ENCODE results near the gene OR2V1. TPM values are rescaled to one million over a fixed set of nuclear protein-coding genes. Genes with fewer than 3 reads are reported as not detected.

OR2V1 gene
- total RNA-seq, 1 donor from 2014 or later = not detected

- DNase-seq (no peak), ATAC-seq (no peak)
- no peak for TF ChIP-seq CTCF (IDR thresholded peaks at IDR 0.05)
- intact Hi-C loops (cut with DNase I) = no loop called here
- Histone ChIP-seq H3K4me3 (no peak overlapping the region), H3K36me3 (no peaks in the 10 kb centered on the region), H3K27me3 (peaks cover 24% of the 10 kb centered on the region), H3K27ac (no peak overlapping the region), H3K9me3 (no peaks in the 10 kb centered on the region), H3K4me1 (no peaks in the 10 kb centered on the region)
Observed at GRCh38 chr5:181127456-181127855, 3.5 kb downstream of the OR2V1 start.

- H3K27ac ChIP-seq = no peak overlapping the region
- DNase-seq (peak; percentile 38), ATAC-seq (no peak)
- H3K9me3 ChIP-seq = no peaks in the 10 kb centered on the region
- peaks cover 25% of the 10 kb centered on the region for H3K27me3 ChIP-seq
- H3K36me3 ChIP-seq = no peaks in the 10 kb centered on the region
- no peak overlapping the region for H3K4me3 ChIP-seq
- intact Hi-C loops (cut with DNase I) = no loop called here
- H3K4me1 ChIP-seq = no peaks in the 10 kb centered on the region
- no peak for TF ChIP-seq CTCF (IDR thresholded peaks at IDR 0.05)
Observed at GRCh38 chr5:181126841-181127240, 4.1 kb downstream of the OR2V1 start.

- Histone ChIP-seq H3K27ac (no peak overlapping the region), H3K9me3 (no peaks in the 10 kb centered on the region), H3K27me3 (peaks cover 25% of the 10 kb centered on the region), H3K36me3 (no peaks in the 10 kb centered on the region), H3K4me3 (no peak overlapping the region), H3K4me1 (no peaks in the 10 kb centered on the region)
- intact Hi-C loops (cut with DNase I) = no loop called here
- no peak for TF ChIP-seq CTCF (IDR thresholded peaks at IDR 0.05)
- ATAC-seq (no peak), DNase-seq (no peak)
Observed at GRCh38 chr5:181124526-181124925, 6.4 kb downstream of the OR2V1 start.

GRCh38 chr5:181121675-181122561 is 9.1 kb downstream of the OR2V1 start:
- DNase-seq = peak; percentile 57
- intact Hi-C loops (cut with DNase I) = no loop called here
- H3K9me3 ChIP-seq = no peaks in the 10 kb centered on the region
- no peaks in the 10 kb centered on the region for H3K4me1 ChIP-seq
- peak; percentile 80 for ATAC-seq
- TF ChIP-seq CTCF (IDR thresholded peaks at IDR 0.05) = peak; percentile 12
- H3K4me3 ChIP-seq = no peak overlapping the region
- peaks cover 41% of the 10 kb centered on the region for H3K27me3 ChIP-seq
- no peaks in the 10 kb centered on the region for H3K36me3 ChIP-seq
- no peak overlapping the region for H3K27ac ChIP-seq

- DNase-seq (no peak), ATAC-seq (no peak)
- Histone ChIP-seq H3K36me3 (no peaks in the 10 kb centered on the region), H3K9me3 (no peaks in the 10 kb centered on the region), H3K4me1 (no peaks in the 10 kb centered on the region), H3K27ac (no peak overlapping the region), H3K27me3 (peaks cover 52% of the 10 kb centered on the region), H3K4me3 (no peak overlapping the region)
- no peak for TF ChIP-seq CTCF (IDR thresholded peaks at IDR 0.05)
- intact Hi-C loops (cut with DNase I) = no loop called here
Observed at GRCh38 chr5:181120761-181121160, 10.2 kb downstream of the OR2V1 start.
